HCT116 (cell line): ENCODE measurements around the gene ABHD11. TPM values are rescaled to one million over a fixed set of nuclear protein-coding genes. Genes with fewer than 3 reads are reported as not detected.

Source experiments
- ATAC-seq: fragments of 200-7000 bp; cut with Tn5 transposase; 2 replicates; pipeline ENCODE4 v1.9.1; 2020; ENCODE audit warnings: mild to moderate bottlenecking, moderate library complexity
- BruUV-seq: library from RNA; stranded (reverse); fragments of 400-500 nt; replicated peaks from 2 replicates; lab custom pipeline; 2021; lab: Mats Ljungman, UMichigan
- CTCF ChIA-PET: fragments of 300-600 bp; sonication (Branson Sonifier 250); formaldehyde crosslinking; loops from one replicate; lab custom pipeline; 2021; ENCODE audit warnings: antibody characterized with exemption; lab: Charles Lee
- POLR2A ChIA-PET: fragments of 300-600, 350-600 bp; sonication (Branson Sonifier 250); formaldehyde crosslinking; loops from one replicate; lab custom pipeline; 2021; ENCODE audit warnings: antibody characterized with exemption; lab: Charles Lee
- RAD21 ChIA-PET, 2 experiments: fragments of 300-600 bp; sonication (Branson Sonifier 250); formaldehyde crosslinking; loops; one replicate each; lab custom pipeline; 2023; ENCODE audit warnings: low total read pairs in 2 of 2; ENCODE audit not compliant: uncharacterized antibody in 2 of 2, unreplicated experiment in 2 of 2, low non-redundant PET in 1 of 2; lab: Charles Lee
- DNase-seq: peaks from one replicate; pipeline ENCODE4 v3.0.0-alpha.2; 2010; ENCODE audit warnings: low read depth, low spot score
- H2AFZ ChIP-seq: fragments of 200-600 bp; shearing (Covaris generic), sonication (generic); 2 replicates; pipeline ENCODE4 v1.6.1; 2017; ENCODE audit warnings: low read depth, mixed run types, mixed read lengths, antibody characterized with exemption, low read length; ENCODE audit not compliant: poor library complexity, severe bottlenecking
- H3K27ac ChIP-seq: 2 replicates; pipeline ENCODE4 v1.5.1; 2012; ENCODE audit warnings: low read depth, low read length
- H3K27me3 ChIP-seq: fragments of 200-600 bp; sonication (generic); 2 replicates; pipeline ENCODE4 v1.6.1; 2016; ENCODE audit warnings: mixed run types, low read length, mixed read lengths; ENCODE audit not compliant: insufficient read depth
- H3K36me3 ChIP-seq, 2 experiments: fragments of 200-500 bp in 1 of 2; fragments of 200-600 bp in 1 of 2; sonication (Bioruptor generic) in 1 of 2; sonication (generic) in 1 of 2; 2 replicates each; pipeline versions ENCODE4 v1.5.1 to v1.6.1; 2014 to 2016; ENCODE audit warnings: low read length in 2 of 2, inconsistent platforms in 1 of 2, mixed read lengths in 1 of 2, mixed run types in 1 of 2; ENCODE audit not compliant: insufficient read depth in 2 of 2, control insufficient read depth in 1 of 2
- H3K4me1 ChIP-seq, 2 experiments: fragments of 200-600 bp in 1 of 2; sonication (generic) in 1 of 2; 2 replicates each; pipeline versions ENCODE4 v1.5.1 to v1.6.1; 2012 to 2017; ENCODE audit warnings: low read length in 2 of 2, inconsistent platforms in 1 of 2, mild to moderate bottlenecking in 1 of 2, mixed read lengths in 1 of 2, mixed run types in 1 of 2, moderate library complexity in 1 of 2; ENCODE audit not compliant: insufficient read depth in 2 of 2, control insufficient read depth in 1 of 2
- H3K4me2 ChIP-seq: fragments of 200-600 bp; sonication (generic); 2 replicates; pipeline ENCODE4 v1.6.1; 2017; ENCODE audit warnings: mixed run types, low read length, mixed read lengths
- H3K4me3 ChIP-seq, 2 experiments: fragments of 200-600 bp in 1 of 2; sonication (generic) in 1 of 2; replicated peaks in 1 of 2; 2 replicates each; pipeline ENCODE4 v1.5.1; 2011 to 2016; ENCODE audit warnings: low read length in 2 of 2, control low read depth in 1 of 2, low read depth in 1 of 2, mild to moderate bottlenecking in 1 of 2, mixed read lengths in 1 of 2, mixed run types in 1 of 2
- H3K79me2 ChIP-seq: fragments of 200-600 bp; sonication (generic); 2 replicates; pipeline ENCODE4 v1.6.1; 2017; ENCODE audit warnings: mild to moderate bottlenecking, mixed run types, low read length, moderate library complexity, mixed read lengths; ENCODE audit not compliant: insufficient read depth
- H3K9ac ChIP-seq: fragments of 200-600 bp; sonication (generic); 2 replicates; pipeline ENCODE4 v1.6.1; 2016; ENCODE audit warnings: low read length, mixed read lengths
- H3K9me2 ChIP-seq: fragments of 200-600 bp; sonication (generic), shearing (Covaris generic); 2 replicates; pipeline ENCODE4 v1.6.1; 2017; ENCODE audit warnings: mixed run types, mild to moderate bottlenecking, moderate library complexity; ENCODE audit not compliant: insufficient read depth
- H3K9me3 ChIP-seq, 2 experiments: fragments of 200-500 bp in 1 of 2; fragments of 200-600 bp in 1 of 2; sonication (Bioruptor generic) in 1 of 2; sonication (generic) in 1 of 2; 2 replicates each; pipeline ENCODE4 v1.6.1; 2014 to 2017; ENCODE audit warnings: low read length in 2 of 2, mixed read lengths in 2 of 2, inconsistent platforms in 1 of 2, low read depth in 1 of 2, mild to moderate bottlenecking in 1 of 2, mixed run types in 1 of 2, moderate library complexity in 1 of 2; ENCODE audit not compliant: control insufficient read depth in 1 of 2, insufficient read depth in 1 of 2
- H4K20me1 ChIP-seq: fragments of 200-600 bp; sonication (generic), shearing (Covaris generic); 2 replicates; pipeline ENCODE4 v1.6.1; 2017; ENCODE audit warnings: mixed run types, mild to moderate bottlenecking, moderate library complexity; ENCODE audit not compliant: insufficient read depth
- CTCF ChIP-seq, 3 experiments: fragments of 200-600 bp in 1 of 3; sonication (generic) in 1 of 3; IDR thresholded peaks in 2 of 3; conservative IDR thresholded peaks in 1 of 3; 2 replicates each; pipeline ENCODE4 v1.5.1; 2012 to 2017; ENCODE audit warnings: low read depth in 2 of 3, low read length in 2 of 3, antibody characterized with exemption in 1 of 3, borderline replicate concordance in 1 of 3, control low read depth in 1 of 3, mild to moderate bottlenecking in 1 of 3, mixed read lengths in 1 of 3, mixed run types in 1 of 3, moderate library complexity in 1 of 3; ENCODE audit not compliant: insufficient read depth in 1 of 3
- ELF1 ChIP-seq: IDR thresholded peaks from 2 replicates; pipeline ENCODE4 v1.6.1; 2012; ENCODE audit warnings: low read depth, borderline replicate concordance
- EZH2 ChIP-seq: fragments of 200-600 bp; sonication (generic); IDR thresholded peaks from 2 replicates; pipeline ENCODE4 v1.6.1; 2017; ENCODE audit warnings: antibody characterized with exemption, mixed run types
- EZH2phosphoT487 ChIP-seq: fragments of 200-600 bp; IDR thresholded peaks from 2 replicates; pipeline ENCODE4 v1.6.1; 2018; ENCODE audit warnings: antibody characterized with exemption, borderline replicate concordance
- REST ChIP-seq: IDR thresholded peaks from 2 replicates; pipeline ENCODE4 v1.6.1; 2012; ENCODE audit warnings: low read depth
- SIN3A ChIP-seq: IDR thresholded peaks from 2 replicates; pipeline ENCODE4 v1.6.1; 2012; ENCODE audit warnings: low read depth
- YY1 ChIP-seq: IDR thresholded peaks from 2 replicates; pipeline ENCODE4 v1.6.1; 2011; ENCODE audit warnings: low read length, low read depth, moderate library complexity, mild to moderate bottlenecking; ENCODE audit not compliant: insufficient replicate concordance; ENCODE audit errors: extremely low read depth
- ZBTB33 ChIP-seq: IDR thresholded peaks from 2 replicates; pipeline ENCODE4 v1.6.1; 2011; ENCODE audit warnings: mild to moderate bottlenecking, low read length, moderate library complexity; ENCODE audit not compliant: insufficient replicate concordance; ENCODE audit errors: extremely low read depth
- ZFX ChIP-seq: fragments of 450-650 bp; IDR thresholded peaks from 2 replicates; pipeline ENCODE4 v1.6.1; 2017
- intact Hi-C: fragments of 100-400 bp; cut with micrococcal nuclease; formaldehyde crosslinking; loops from 2 replicates; pipeline ENCODE4 v1.10.0; 2022
- total RNA-seq: library from RNA; stranded (reverse); gene quantifications from one replicate; pipeline ENCODE4 v1.2.1, GENCODE V29; 2021; ENCODE audit not compliant: unreplicated experiment

The ABHD11 gene
- total RNA-seq, 1 experiment from 2014 or later, result 69.8 TPM

GRCh38 chr7:73702665-73703064 is 35.9 kb downstream of the ABHD11 start:
- Histone ChIP-seq H3K27me3 (no peaks in the 10 kb centered on the region), H3K79me2 (peaks cover 7% of the 10 kb centered on the region; the same call in 1 of the 2 replicates), H4K20me1 (0 out of 2 replicates have a peak, but pooled peaks cover 3% of the 10 kb centered on the region), H3K9ac (no peak overlapping the region), H3K36me3 (peaks cover 26 to 47% of the 10 kb centered on the region in 2 experiments; a peak in 3 of 4 replicates), H3K4me2 (no peak overlapping the region), H3K27ac (peak overlapping the region; percentile 27; the same call in 1 of the 2 replicates), H2AFZ (no peak overlapping the region), H3K9me3 (no peaks in the 10 kb centered on the region), H3K9me2 (no peaks in the 10 kb centered on the region), H3K4me1 (peaks cover 26 to 51% of the 10 kb centered on the region in 2 experiments), H3K4me3 (no peak overlapping the region)
- ChIA-PET RAD21 (interaction anchor here (0.8 to 1.2 kb wide), 2 partner anchors 19 to 23 kb away, joined by 3 read pairs; no protein-coding TSS in a partner anchor), CTCF (interaction anchor here (0.7 to 2.0 kb wide), 2 partner anchors 13 to 23 kb away, joined by 4 to 7 read pairs; no protein-coding TSS in a partner anchor), POLR2A (no interaction called here)
- ATAC-seq, result no peak
- DNase-seq, result no peak
- intact Hi-C loops, result no loop called here
- TF ChIP-seq ELF1, result no peak
- no TSS peak for BruUV-seq

- Histone ChIP-seq H3K79me2 (peaks cover 7% of the 10 kb centered on the region; the same call in 1 of the 2 replicates), H3K27me3 (no peaks in the 10 kb centered on the region), H3K4me3 (no peak overlapping the region), H3K9me3 (no peaks in the 10 kb centered on the region), H3K36me3 (peaks cover 26 to 51% of the 10 kb centered on the region in 2 experiments; a peak in 3 of 4 replicates), H2AFZ (no peak overlapping the region), H3K4me1 (peaks cover 22 to 47% of the 10 kb centered on the region in 2 experiments), H3K9me2 (no peaks in the 10 kb centered on the region), H4K20me1 (0 out of 2 replicates have a peak, but pooled peaks cover 3% of the 10 kb centered on the region), H3K9ac (no peak overlapping the region), H3K27ac (peak overlapping the region; percentile 27; the same call in 1 of the 2 replicates), H3K4me2 (peak overlapping the region; percentile 34; the same call in 1 of the 2 replicates)
- no TSS peak for BruUV-seq
- ChIA-PET POLR2A (no interaction called here), CTCF (interaction anchor here (0.7 to 2.0 kb wide), 3 partner anchors 13 to 32 kb away, joined by 3 to 7 read pairs (median 4); no protein-coding TSS in a partner anchor), RAD21 (interaction anchor here in 1 of 2 experiments (1.2 kb wide), 1 partner anchor 19 kb away, joined by 3 read pairs; no protein-coding TSS in a partner anchor)
- intact Hi-C loops, result no loop called here
- ATAC-seq, result no peak
- DNase-seq, result no peak
- TF ChIP-seq ZBTB33 (no peak), CTCF (IDR thresholded peaks at IDR 0.05 in 2 of 3, conservative IDR thresholded peaks at IDR 0.05 in 1 of 3; ENCODE audit: borderline replicate concordance in 1 of 3, insufficient read depth in 1 of 3, low read depth in 2 of 3, low read length in 2 of 3) (no peak), ZFX (no peak), REST (no peak), EZH2 (no peak), YY1 (no peak), EZH2phosphoT487 (no peak), SIN3A (no peak)
Observed at GRCh38 chr7:73702226-73702625, 36.4 kb downstream of the ABHD11 start.
